ENCODE measurements around the gene TMEM139.
"Not testable (repeated sequence)": the region's sequence is repeated elsewhere in the genome, so short reads cannot be mapped to it uniquely, and the experiment has no call there.

The TMEM139 gene

DNA sequence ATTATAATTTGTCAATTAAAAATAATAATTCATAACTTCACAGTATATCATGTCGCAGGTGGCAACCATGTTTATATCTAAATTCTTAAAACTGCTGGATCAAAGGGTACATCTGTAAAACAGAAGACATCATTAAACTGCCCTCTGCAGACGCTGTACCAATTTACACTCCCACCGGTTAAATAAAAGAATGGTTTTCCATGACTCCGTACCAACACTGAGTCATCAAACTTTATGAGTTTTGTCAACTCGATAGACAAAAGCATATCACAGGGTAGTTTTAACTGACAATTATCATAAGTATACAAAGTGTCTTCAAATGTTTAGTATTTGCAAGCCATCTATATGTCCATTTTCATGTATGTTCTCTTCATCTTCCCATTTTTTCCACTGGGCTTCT is 27.3 kb upstream of the TMEM139 start:
- in situ Hi-C loops (cut with MboI; ENCODE audit: low sequenced_read_pairs): no loop called here

DNA sequence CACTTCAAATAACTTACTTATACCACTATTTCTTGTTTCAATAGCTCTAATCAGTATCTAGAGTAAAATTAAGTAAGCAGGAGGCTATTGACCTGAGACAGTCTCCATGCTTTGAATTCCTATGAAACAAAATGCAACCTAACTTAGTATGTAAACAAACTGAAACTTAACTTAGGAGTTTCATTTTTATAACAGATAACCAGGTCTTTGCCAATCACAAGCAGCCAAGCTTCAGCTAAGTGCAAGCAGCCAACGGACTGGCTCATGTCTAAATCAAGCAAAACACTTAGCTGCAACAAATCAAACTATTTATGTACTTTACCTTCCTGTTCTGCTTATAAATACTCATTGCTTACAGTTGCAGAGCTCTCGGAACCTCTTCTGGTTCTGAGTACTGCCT is 25.9 kb upstream of the TMEM139 start:
- in situ Hi-C loops (cut with MboI; ENCODE audit: low sequenced_read_pairs): no loop called here

DNA sequence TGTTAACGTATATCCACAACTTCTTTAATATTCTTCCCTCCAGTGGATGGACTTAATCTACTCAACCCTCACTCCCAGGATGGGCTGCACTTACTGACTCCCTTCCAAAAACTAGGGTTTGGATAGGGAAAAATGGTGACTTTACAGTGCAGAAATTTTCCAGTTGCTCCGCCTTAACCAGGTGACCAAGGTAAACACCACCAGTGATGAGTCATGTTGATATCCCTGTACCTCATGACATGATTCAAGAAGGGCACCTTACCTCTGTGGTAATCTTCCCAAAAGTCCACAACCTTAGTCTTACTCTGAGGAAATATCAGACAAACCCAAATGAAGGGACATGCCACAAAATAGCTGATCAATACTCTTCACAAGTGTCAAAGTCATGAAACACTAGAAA is 25.0 kb upstream of the TMEM139 start:
- in situ Hi-C loops (cut with MboI; ENCODE audit: low sequenced_read_pairs): no loop called here

DNA sequence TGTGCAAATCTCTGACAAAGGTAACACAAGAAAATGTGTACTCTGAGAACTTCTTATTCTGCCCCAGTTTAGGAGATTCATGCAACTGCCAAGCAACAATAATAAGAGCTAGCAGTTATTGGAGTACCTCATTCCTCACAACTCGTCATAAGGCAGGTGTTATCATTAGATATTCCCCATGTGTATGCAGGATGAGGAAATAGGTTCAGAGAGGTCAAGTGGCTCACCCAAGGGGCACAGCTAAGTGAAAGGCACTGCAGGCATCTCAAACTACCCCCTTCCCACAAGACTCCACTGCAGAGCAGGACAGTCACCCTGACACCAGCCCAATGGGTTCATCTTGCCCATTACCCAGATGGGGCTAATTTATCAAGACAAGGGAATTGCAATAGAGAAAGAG is 22.9 kb upstream of the TMEM139 start:
- in situ Hi-C loops (cut with MboI; ENCODE audit: low sequenced_read_pairs): no loop called here

DNA sequence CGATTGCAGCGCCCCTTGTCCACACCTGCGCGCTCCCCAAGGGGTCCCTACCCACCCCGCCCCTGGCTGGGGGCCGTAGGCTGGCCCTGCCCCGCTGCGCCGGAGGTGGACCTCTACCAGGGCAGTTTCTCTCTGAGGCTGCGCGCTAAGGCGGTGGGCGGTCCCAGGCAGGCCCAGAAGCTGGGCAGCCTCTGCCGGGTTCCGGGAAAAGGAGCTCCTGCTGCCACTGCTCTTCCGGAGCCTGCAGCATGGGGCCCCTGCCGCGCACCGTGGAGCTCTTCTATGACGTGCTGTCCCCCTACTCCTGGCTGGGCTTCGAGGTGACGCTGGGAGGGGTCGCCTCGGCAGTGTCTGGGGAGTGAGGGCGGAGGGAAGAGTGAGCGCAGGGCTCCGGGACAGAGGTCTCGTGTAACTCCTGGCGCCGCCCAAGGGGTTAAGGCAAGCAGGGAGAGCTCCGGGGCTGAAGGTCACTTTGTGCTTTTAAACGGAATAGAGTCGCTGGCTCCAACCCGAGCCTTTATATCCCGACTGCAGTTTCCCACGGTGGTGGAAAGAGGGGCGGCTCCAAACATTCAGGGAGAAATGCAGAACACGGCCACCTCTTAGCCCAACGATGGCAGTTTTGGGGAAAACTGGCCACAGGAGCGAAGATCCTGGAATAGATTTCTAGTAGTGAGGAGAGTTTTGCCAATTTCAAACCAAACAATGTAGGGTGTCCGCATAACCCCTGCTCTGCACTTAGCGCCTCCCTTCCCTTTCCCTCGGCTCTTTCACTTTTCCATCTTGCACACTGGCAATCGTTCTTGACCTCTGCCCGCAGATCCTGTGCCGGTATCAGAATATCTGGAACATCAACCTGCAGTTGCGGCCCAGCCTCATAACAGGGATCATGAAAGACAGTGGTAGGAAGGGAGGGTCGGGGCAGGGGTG is 21.2 kb upstream of the TMEM139 start, which contains the start of gene GSTK1:
GSTK1 (plus strand) TSS at position 176 of the 930 bp plus-strand sequence; CDS start at position 249, 73 bp downstream.
- in situ Hi-C loops (cut with MboI; ENCODE audit: low sequenced_read_pairs): no loop called here

DNA sequence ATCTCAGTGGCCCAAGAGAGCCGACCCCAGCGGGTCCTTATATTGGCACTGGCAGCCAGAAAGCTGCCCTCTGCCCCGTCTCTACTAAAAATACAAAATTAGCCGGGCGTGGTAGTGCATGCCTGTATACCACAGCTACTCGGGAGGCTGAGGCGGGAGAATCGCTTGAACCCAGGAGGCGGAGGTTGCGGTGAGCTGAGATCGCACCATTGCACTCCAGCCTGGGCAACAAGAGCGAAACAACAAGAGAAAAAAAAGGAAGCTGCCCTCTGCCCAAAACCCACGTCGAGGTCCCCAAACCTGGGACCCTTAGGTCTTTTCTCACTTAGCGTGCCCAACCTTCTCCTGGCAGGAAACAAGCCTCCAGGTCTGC is 20.6 kb upstream of the TMEM139 start:
- in situ Hi-C loops (cut with MboI; ENCODE audit: low sequenced_read_pairs): not testable (repeated sequence)

DNA sequence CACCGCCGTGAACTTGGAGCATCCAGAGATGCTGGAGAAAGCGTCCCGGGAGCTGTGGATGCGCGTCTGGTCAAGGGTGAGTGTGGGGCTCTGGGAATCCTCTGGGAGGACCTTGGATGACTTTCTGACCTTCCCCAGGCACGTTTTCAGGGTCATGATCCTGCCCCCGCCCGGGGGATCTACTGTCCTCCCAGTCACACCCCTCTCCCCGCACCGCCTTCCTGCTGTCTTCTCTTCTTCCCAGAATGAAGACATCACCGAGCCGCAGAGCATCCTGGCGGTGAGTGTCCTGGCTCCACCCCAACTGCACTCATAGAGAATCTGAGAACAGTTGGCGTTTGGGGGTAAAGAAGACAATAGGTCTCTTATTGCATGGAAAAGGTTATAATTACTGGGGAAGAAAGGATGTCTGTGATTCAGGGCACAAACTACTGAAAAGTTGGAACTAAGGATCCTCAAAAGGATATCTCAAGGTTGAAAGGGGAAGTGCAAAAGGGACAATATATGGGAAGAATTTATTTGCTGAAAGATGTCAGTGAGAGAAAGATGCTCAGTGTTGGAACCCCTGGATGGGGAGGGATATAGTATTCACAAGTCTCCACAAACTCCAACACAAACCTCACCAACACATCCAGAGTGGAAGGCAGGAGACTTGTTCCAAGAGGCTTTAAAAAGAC is 19.6 kb upstream of the TMEM139 start:
- in situ Hi-C loops (cut with MboI; ENCODE audit: low sequenced_read_pairs): no loop called here

DNA sequence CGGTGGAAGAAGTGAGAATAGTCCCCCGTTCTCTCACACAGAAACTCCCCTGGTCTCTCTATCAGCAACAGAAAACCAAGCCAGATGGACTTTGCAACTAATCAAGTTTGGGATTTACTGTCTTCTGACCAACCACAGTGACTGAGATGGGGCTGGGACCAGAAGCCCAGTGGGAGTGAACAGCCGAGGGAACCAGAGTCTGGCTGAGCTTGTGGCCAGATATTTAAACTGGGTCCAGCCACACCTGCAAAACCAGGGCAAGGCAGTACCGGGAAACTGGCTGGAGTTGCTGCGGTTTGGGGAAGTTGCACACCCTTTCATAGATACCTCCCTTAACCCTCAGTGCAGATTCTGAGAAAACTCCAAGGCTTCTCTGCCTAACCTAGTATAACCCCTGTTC is 15.5 kb upstream of the TMEM139 start:
- in situ Hi-C loops (cut with MboI; ENCODE audit: low sequenced_read_pairs): no loop called here

DNA sequence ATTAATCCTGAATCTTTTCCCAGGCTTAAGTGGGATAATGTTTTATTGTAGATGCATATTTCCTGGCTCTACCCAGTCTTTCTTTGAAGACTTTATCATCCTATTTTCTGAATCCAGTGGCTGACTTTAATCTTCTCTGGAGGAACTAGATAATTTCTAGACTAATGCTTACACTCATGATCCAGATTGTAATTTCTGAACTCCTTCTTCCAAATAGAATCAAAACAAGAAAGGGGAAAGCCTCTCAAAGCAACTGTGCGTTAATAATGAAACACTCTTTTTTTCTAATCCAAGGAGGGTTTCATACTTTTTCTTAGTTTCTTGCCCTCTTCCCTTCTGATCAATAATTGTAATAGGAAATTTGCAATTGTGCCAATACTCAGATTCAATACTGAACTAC is 13.5 kb upstream of the TMEM139 start:
- in situ Hi-C loops (cut with MboI; ENCODE audit: low sequenced_read_pairs): no loop called here

DNA sequence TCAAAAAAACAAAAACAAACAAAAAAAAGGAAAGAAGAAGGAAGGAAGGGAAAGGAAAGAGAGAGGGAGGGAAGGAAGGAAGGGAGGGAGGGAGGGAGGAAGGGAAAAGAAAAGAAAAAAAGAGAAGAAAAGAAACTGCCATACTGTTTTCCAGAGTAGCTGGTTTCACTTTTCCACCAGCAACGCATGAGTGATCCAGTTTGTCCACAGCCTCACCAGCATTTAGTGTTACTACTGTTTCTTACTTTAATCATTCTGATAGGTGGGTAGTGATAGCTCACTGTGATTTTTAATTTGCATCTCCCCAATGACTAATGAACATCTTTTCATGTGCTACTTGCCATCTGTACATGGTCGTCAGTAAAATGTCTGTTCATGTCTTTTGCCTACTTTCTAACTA is 11.9 kb upstream of the TMEM139 start:
- in situ Hi-C loops (cut with MboI; ENCODE audit: low sequenced_read_pairs): no loop called here

DNA sequence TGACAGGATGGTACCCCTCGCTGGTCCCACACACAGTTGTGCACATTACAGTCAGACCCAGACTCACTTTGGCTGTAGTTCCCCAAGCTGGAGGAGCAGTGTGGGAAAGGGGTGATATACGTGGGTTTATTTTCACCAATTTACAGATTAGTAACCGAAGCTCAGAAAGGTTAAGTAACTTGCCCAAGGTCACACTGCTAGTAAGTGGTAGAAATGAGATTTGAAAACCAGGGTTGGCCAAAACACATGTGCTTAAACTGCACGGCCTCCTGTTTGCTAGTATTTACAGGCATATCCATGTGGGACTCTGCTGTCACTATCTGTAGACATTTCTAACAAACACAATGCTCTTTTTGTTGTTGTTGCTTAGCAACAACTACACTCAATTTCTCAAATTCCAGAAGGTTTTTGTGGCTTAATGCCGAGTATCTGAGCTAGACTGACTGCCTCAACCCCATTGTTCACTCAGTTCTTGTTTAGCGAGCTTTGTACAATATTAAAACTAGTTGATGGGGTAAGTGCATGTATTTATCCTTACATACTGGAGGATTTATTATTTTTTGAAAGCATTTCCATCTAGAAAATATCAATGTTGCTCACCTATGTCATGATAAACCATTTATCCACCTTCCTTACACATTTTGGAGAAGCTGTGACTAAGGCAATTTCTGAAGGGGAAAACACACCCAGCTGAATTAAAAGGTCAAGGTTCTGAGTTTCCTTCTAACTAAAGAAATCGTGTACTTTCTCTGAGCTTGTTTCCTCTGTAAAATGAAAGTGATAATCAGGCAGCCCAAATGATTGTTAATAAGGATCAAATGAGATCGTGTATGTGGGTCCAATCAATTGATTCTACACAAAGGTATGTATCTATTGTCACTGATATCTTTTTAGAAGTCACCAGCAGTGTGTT is 5.3 kb upstream of the TMEM139 start:
- in situ Hi-C loops (cut with MboI; ENCODE audit: low sequenced_read_pairs): no loop called here

DNA sequence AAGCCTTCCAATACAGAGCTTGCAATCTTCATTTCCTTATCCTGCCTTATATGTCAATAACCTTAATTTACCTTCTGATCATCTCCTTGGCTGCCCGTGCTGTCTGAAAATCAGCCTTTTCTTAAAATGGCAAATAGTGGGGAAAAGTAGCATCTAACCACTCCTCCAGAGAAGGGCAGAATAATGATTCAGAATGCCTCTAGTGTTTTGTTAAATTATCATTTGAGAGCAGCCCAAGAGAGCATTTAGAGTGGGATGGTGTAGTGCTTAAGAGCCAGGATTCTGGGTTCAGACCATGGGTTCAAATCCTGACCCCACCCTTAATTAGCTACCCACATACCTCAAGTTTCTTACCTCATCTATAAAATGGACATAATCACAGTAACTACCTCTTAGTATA is 4.6 kb upstream of the TMEM139 start:
- in situ Hi-C loops (cut with MboI; ENCODE audit: low sequenced_read_pairs): no loop called here

DNA sequence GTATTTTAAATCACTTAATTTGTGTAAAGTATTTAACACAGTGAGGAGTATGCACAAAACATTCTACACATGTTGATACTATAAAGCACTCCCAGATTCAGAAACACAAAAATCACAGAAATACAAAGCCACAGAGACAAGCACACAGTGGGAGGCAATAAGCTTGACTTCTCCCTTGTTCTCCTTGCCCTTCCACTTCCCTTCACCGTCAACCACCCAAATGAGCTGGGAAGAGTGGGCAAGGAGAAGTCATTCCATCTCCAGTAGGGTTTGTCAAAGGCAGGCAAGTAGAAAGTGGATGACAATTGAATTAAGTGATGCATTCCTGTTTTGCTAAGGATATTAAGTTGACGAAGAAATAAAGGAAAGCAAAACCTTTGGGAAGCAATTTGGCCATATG is 4.2 kb upstream of the TMEM139 start:
- in situ Hi-C loops (cut with MboI; ENCODE audit: low sequenced_read_pairs): no loop called here

DNA sequence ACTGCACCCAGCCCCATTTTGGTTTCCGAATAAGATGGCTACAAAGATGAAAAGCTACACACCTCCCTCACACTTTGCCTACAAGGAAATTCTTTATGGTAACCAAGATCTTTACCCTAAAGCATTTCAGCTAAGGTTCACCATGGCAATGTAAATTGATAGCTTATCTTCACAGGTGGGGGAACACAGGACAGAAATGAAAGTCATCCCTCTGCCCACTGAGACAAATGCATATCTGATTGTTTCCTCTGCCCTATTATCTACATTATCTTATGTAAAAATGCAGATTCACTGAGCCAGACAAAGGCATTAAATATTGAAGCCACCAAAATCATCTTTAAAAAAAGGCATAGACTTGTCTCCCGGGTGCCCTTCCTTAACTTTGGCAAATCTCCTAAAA is 3.2 kb upstream of the TMEM139 start:
- in situ Hi-C loops (cut with MboI; ENCODE audit: low sequenced_read_pairs): no loop called here

DNA sequence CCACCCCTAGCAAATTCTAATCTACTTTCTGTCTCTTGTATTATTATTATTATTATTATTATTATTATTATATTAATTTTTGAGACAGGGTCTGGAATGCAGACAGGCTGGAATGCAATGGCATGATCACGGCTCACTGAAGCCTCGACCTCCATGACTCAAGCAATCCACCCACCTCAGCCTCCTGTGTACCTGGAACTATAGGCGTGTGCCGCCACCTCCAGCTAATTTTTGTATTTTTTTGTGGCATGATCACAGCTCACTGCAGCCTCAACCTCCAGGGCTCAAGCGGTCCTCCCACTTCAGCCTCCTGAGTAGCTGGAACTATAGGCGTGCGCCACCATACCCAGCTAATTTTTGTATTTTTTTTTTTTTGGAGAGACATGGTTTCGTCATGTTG is 2.6 kb upstream of the TMEM139 start:
- in situ Hi-C loops (cut with MboI; ENCODE audit: low sequenced_read_pairs): no loop called here

DNA sequence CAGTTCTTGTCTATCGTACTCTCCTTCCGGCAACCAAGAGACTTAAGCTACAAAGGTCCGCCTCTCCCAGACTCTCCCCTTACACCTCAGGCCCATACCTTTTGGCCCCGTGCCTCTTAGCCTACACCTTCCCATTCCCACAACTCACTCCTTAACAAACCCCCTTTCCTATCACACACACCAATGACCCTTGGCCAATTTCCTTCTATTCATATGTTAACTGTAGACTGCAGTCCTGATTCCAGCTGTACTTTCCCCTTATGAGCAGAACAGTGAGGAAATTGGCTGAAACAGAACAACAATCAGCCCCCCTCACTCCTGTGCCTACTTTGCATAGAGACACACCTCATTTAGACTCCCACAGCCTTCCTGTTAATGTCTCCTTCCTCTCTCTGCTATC is 1.4 kb upstream of the TMEM139 start:
- in situ Hi-C loops (cut with MboI; ENCODE audit: low sequenced_read_pairs): no loop called here

DNA sequence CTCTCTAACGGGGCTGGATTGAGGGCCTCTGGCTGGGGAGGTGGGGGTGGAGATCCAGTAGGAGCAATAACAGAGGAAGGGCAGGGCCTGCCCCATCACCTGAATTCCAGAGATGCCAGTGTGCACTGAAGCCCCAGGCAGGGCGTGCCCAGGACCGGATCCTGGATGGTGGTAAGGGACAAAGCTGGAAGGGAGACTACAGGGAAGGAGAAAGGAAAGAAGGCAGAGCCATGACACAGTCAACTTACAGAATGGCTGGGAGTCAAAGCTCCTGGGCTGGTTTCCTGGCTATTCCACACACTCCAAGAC is 666 bp downstream of the TMEM139 start:
- in situ Hi-C loops (cut with MboI; ENCODE audit: low sequenced_read_pairs): no loop called here

DNA sequence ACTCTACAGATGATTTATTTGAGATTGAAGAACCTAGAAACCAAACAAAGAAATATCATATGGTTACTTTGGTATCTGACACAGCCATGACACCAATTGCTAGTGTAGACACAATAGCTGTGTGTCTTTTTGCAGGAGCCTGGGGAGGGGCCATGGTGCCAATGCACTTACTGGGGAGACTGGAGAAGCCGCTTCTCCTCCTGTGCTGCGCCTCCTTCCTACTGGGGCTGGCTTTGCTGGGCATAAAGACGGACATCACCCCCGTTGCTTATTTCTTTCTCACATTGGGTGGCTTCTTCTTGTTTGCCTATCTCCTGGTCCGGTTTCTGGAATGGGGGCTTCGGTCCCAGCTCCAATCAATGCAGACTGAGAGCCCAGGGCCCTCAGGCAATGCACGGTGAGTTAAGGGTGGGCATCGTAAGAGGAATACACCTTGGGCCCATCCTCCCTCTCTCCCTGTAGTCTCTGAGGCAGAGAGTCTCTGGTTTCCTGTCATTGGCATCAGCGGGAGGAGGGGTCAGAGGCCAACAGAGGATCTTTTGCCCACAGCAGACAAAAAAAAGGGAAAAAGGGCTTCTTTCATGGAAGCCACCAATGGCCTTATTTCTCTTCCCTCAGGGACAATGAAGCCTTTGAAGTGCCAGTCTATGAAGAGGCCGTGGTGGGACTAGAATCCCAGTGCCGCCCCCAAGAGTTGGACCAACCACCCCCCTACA is 1.2 kb downstream of the TMEM139 start:
- in situ Hi-C loops (cut with MboI; ENCODE audit: low sequenced_read_pairs): no loop called here

DNA sequence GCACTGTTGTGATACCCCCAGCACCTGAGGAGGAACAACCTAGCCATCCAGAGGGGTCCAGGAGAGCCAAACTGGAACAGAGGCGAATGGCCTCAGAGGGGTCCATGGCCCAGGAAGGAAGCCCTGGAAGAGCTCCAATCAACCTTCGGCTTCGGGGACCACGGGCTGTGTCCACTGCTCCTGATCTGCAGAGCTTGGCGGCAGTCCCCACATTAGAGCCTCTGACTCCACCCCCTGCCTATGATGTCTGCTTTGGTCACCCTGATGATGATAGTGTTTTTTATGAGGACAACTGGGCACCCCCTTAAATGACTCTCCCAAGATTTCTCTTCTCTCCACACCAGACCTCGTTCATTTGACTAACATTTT is 1.7 kb downstream of the TMEM139 start:
- in situ Hi-C loops (cut with MboI; ENCODE audit: low sequenced_read_pairs): no loop called here

DNA sequence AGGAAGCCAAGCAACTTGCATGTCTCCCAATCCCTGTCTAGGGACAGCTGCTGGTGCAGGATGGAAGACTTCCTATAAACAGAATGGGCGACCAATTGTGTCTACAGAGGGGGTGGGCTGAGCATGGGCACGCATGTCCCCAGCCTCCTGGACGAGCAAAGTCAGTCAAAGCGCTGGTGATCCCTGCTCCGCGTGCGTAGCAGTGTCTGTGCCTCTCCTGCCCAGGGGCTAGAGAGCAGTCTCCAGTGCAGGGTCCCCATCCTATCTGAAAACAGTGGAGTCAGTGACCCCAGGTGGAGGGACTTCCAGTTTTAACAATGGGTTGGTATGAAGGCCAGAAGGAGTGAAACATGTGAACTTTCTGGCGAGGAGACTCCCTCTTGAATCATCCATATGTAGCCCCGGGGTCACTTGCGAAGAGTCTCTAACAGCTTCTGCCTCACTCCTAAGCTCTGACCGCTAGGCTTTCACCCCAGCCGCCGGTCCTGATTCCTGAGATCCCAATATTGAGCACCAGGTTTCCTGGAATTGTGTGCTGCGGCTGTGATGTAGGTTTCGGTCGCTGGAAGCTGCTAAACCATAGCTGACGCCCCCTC is 2.7 kb downstream of the TMEM139 start:
- in situ Hi-C loops (cut with MboI; ENCODE audit: low sequenced_read_pairs): no loop called here

Data from HL-60/S4 treated with retinoic acid at 250 ng/mL for 4 days and 3 days (cell line).